ENCODE data around the gene SLC8A2. TPM values are rescaled to one million over a fixed set of nuclear protein-coding genes. Genes with fewer than 3 reads are reported as not detected.

The SLC8A2 gene
- total RNA-seq, 1 donor from 2014 or later = 115 TPM

- H3K4me1 Mint-ChIP-seq (ENCODE audit: low read depth, unreplicated experiment) = peaks cover 6% of the 10 kb centered on the region
- no peak overlapping the region for H3K27ac Mint-ChIP-seq (ENCODE audit: unreplicated experiment)
Observed at GRCh38 chr19:47404334-47405196, 67.1 kb downstream of the SLC8A2 start.

DNA sequence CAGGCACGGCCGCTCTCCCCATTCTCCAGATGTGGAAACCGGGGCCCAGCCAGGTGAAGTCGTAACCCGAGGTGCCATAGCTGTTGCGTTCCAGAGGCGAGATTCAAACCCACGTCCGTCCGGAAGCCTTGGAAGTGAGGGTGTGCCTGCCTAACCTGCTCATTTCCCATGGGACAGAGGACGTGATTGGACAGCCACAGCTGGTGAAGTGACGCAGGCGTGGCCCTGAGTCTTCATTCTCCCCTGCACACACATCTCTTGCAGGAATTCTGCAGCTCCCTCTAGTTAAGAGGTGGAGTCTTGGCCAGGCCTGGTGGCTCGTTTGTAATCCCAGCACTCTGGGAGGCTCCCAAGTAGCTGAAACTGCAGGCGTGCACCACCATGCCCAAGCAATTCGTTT, 69.2 kb downstream of the SLC8A2 start:
- Mint-ChIP-seq H3K9me3 (ENCODE audit: unreplicated experiment) (peaks cover 12% of the 10 kb centered on the region), H3K4me1 (ENCODE audit: low read depth, unreplicated experiment) (peaks cover 16% of the 10 kb centered on the region), H3K4me3 (ENCODE audit: unreplicated experiment) (no peak overlapping the region), H3K36me3 (ENCODE audit: unreplicated experiment) (peaks cover 4% of the 10 kb centered on the region), H3K27ac (ENCODE audit: unreplicated experiment) (no peak overlapping the region), H3K27me3 (ENCODE audit: unreplicated experiment) (peaks cover 13% of the 10 kb centered on the region)
- TF ChIP-seq, protein P1, sequence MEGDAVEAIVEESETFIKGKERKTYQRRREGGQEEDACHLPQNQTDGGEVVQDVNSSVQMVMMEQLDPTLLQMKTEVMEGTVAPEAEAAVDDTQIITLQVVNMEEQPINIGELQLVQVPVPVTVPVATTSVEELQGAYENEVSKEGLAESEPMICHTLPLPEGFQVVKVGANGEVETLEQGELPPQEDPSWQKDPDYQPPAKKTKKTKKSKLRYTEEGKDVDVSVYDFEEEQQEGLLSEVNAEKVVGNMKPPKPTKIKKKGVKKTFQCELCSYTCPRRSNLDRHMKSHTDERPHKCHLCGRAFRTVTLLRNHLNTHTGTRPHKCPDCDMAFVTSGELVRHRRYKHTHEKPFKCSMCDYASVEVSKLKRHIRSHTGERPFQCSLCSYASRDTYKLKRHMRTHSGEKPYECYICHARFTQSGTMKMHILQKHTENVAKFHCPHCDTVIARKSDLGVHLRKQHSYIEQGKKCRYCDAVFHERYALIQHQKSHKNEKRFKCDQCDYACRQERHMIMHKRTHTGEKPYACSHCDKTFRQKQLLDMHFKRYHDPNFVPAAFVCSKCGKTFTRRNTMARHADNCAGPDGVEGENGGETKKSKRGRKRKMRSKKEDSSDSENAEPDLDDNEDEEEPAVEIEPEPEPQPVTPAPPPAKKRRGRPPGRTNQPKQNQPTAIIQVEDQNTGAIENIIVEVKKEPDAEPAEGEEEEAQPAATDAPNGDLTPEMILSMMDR (IDR thresholded peaks at IDR 0.05; ENCODE audit: partially characterized antibody, unreplicated experiment) = no peak
- no peak for DNase-seq

More at GRCh38 chr19:47404334-47405196, 67.1 kb downstream of the SLC8A2 start:
- Mint-ChIP-seq H3K36me3 (ENCODE audit: unreplicated experiment) (peaks cover 16% of the 10 kb centered on the region), H3K4me3 (ENCODE audit: unreplicated experiment) (peak overlapping the region; percentile 34), H3K9me3 (ENCODE audit: unreplicated experiment) (peaks cover 11% of the 10 kb centered on the region), H3K27me3 (ENCODE audit: unreplicated experiment) (peaks cover 20% of the 10 kb centered on the region)
- DNase-seq = no peak
- TF ChIP-seq, protein P1 (IDR thresholded peaks at IDR 0.05; ENCODE audit: partially characterized antibody, unreplicated experiment) = no peak

DNA sequence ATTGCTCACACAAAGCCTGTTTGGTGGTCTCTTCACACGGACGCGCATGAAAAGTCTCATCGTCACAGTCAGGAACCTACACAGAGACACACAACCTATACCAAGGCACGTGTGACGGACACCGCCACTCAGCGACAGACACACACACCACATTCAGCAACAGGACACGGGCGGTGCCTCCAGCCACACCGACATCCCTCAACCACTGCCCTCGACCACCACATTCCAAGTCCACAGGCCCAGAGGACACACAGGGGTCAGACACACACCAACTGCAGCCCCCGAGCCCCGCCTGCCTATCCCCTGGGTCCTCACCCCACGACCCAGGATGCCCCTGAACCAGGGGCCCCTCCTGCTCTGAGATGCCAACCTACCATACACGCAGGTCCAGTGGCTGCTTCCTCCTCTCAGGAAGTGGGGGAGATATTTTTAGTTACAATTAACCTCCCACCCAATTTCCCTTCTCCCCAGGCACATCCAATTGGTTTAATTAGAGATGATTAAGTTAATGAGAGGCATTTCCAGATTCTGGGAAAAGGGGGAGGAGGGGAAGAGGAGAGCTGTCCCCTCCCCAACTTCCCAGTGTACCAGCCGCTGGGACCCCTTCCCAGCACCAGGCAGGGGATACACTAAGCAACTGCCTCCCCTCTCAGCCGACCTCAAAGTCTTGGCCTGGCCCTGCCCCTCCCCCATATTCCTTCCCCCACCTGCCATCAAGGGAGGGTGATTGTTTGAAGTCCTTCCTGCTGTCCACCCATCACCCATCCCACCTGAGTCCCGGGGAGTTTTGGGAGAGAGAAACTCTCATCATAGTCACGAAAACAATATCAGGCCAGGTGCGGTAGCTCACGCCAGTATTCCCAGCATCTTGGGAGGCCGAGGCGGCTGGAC, 72.7 kb downstream of the SLC8A2 start:
- Mint-ChIP-seq H3K36me3 (ENCODE audit: unreplicated experiment) (peaks cover 8% of the 10 kb centered on the region), H3K27me3 (ENCODE audit: unreplicated experiment) (peaks cover 13% of the 10 kb centered on the region), H3K4me1 (ENCODE audit: low read depth, unreplicated experiment) (peaks cover 26% of the 10 kb centered on the region), H3K9me3 (ENCODE audit: unreplicated experiment) (peaks cover 7% of the 10 kb centered on the region), H3K27ac (ENCODE audit: unreplicated experiment) (peak overlapping the region; percentile 71), H3K4me3 (ENCODE audit: unreplicated experiment) (peak overlapping the region; percentile 53)
- TF ChIP-seq, protein P1 (IDR thresholded peaks at IDR 0.05; ENCODE audit: partially characterized antibody, unreplicated experiment) = no peak
- DNase-seq = no peak

DNA sequence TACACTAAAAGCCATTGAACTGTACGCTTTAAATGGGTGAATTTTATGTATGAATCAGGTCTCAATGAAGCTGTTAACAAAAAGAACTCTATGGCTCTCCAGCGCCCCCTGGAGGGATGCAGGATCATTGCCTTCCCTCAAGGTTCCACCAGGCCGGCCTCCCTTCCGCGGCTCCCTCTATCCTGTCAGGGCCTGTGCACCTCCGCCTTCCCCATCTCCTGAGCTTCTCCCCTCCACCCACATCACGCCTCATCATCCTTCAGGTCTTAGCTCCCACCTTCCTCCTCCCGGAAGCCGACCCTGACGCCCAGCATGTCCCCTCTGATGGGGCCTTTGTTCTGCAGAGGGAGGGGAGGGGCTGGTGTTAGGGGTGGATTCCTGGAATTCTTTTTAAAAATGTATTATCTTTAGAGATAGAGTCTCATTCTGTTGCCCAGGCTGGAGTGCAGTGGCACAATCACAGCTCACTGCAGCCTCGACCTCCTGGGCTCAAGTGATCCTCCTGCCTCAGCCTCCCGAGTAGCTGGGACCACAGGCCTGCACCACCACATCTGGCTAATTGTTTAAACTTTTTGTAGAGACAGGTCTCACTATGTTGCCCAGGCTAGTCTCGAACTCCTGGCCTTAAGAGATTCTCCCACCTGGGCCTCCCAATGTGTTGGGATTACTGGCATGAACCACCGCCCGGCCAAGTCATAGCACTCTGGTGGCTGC, 80.0 kb downstream of the SLC8A2 start:
- H3K4me3 Mint-ChIP-seq (ENCODE audit: unreplicated experiment) = no peak overlapping the region
- H3K27ac Mint-ChIP-seq (ENCODE audit: unreplicated experiment) = peak overlapping the region; percentile 79
- H3K4me1 Mint-ChIP-seq (ENCODE audit: low read depth, unreplicated experiment) = peaks cover 16% of the 10 kb centered on the region

More for the DNA sequence above, 80.0 kb downstream of the SLC8A2 start:
- Mint-ChIP-seq H3K36me3 (ENCODE audit: unreplicated experiment) (peaks cover 4% of the 10 kb centered on the region), H3K27me3 (ENCODE audit: unreplicated experiment) (peaks cover 7% of the 10 kb centered on the region), H3K9me3 (ENCODE audit: unreplicated experiment) (peaks cover 11% of the 10 kb centered on the region)
- TF ChIP-seq, protein P1 (IDR thresholded peaks at IDR 0.05; ENCODE audit: partially characterized antibody, unreplicated experiment) = peak; percentile 93
- DNase-seq = peak; percentile 90

Measured in glutamatergic neuron (in vitro differentiated cells).